Keratinocyte (primary cell): ENCODE measurements around the gene OR2V2. TPM values are rescaled to one million over a fixed set of nuclear protein-coding genes. Genes with fewer than 3 reads are reported as not detected.

Experiments
- DNase-seq: peaks from one replicate; pipeline ENCODE4 v3.0.0-alpha.2; 2011; ENCODE audit warnings: low read depth, missing footprints, low spot score
- FAIRE-seq: peaks from 2 replicates; lab custom pipeline; 2011; peaks lifted over from hg19 to GRCh38; lab: Jason Lieb, UNC
- H2AFZ ChIP-seq: 2 replicates; pipeline ENCODE4 v1.6.0; 2012; ENCODE audit warnings: low read length, control low read depth, inconsistent platforms; ENCODE audit not compliant: control insufficient read depth
- H3K27ac ChIP-seq: 2 replicates; pipeline ENCODE4 v1.5.1; 2011; ENCODE audit warnings: low read length; ENCODE audit not compliant: control insufficient read depth, insufficient read depth
- H3K27me3 ChIP-seq: 3 replicates; pipeline ENCODE4 v1.6.0; 2011; ENCODE audit warnings: low read length; ENCODE audit not compliant: control insufficient read depth, insufficient read depth; ENCODE audit errors: extremely low read depth
- H3K36me3 ChIP-seq, 2 experiments: 2 replicates in 1 of 2; 3 replicates in 1 of 2; pipeline ENCODE4 v1.5.1; 2011; ENCODE audit warnings: low read length in 2 of 2, mild to moderate bottlenecking in 1 of 2; ENCODE audit not compliant: control insufficient read depth in 2 of 2, insufficient read depth in 2 of 2; ENCODE audit errors: extremely low read depth in 1 of 2
- H3K4me1 ChIP-seq: 3 replicates; pipeline ENCODE4 v1.5.1; 2011; ENCODE audit warnings: low read length; ENCODE audit not compliant: control insufficient read depth, insufficient read depth; ENCODE audit errors: extremely low read depth
- H3K4me2 ChIP-seq: 3 replicates; pipeline ENCODE4 v1.6.0; 2011; ENCODE audit warnings: low read depth, low read length; ENCODE audit not compliant: control insufficient read depth, insufficient read depth; ENCODE audit errors: extremely low read depth
- H3K4me3 ChIP-seq, 3 experiments: fragments of 200-600 bp in 1 of 3; sonication (generic) in 1 of 3; 2 replicates in 2 of 3; 3 replicates in 1 of 3; pipeline ENCODE4 v1.5.1; 2011 to 2016; ENCODE audit warnings: low read length in 3 of 3, mild to moderate bottlenecking in 3 of 3, control low read depth in 2 of 3, inconsistent platforms in 1 of 3, low read depth in 1 of 3, mixed read lengths in 1 of 3, mixed run types in 1 of 3, moderate library complexity in 1 of 3; ENCODE audit not compliant: control insufficient read depth in 2 of 3, insufficient read depth in 2 of 3; ENCODE audit errors: extremely low read depth in 1 of 3
- H3K79me2 ChIP-seq: 2 replicates; pipeline ENCODE4 v1.6.0; 2012; ENCODE audit warnings: low read length; ENCODE audit not compliant: control insufficient read depth, insufficient read depth
- H3K9ac ChIP-seq: 3 replicates; pipeline ENCODE4 v1.6.0; 2011; ENCODE audit warnings: low read length; ENCODE audit not compliant: control insufficient read depth, insufficient read depth; ENCODE audit errors: extremely low read depth
- H3K9me1 ChIP-seq: 3 replicates; pipeline ENCODE4 v1.6.0; 2011; ENCODE audit warnings: low read length; ENCODE audit not compliant: control insufficient read depth, insufficient read depth; ENCODE audit errors: extremely low read depth
- H3K9me3 ChIP-seq: 2 replicates; pipeline ENCODE4 v1.5.1; 2012; ENCODE audit warnings: low read depth, low read length; ENCODE audit not compliant: control insufficient read depth
- H4K20me1 ChIP-seq: 3 replicates; pipeline ENCODE4 v1.6.0; 2011; ENCODE audit warnings: low read length; ENCODE audit not compliant: control insufficient read depth, insufficient read depth; ENCODE audit errors: extremely low read depth
- CTCF ChIP-seq, 3 experiments: IDR thresholded peaks in 1 of 3; conservative IDR thresholded peaks in 1 of 3; optimal IDR thresholded peaks in 1 of 3; 2 replicates in 2 of 3; 3 replicates in 1 of 3; pipeline versions ENCODE3 to v1.5.1; 2011; ENCODE audit warnings: low read length in 3 of 3, mild to moderate bottlenecking in 3 of 3, moderate library complexity in 2 of 3, control low read depth in 1 of 3, inconsistent platforms in 1 of 3; ENCODE audit not compliant: insufficient read depth in 2 of 3; ENCODE audit errors: extremely low read depth in 1 of 3
- EZH2 ChIP-seq: IDR thresholded peaks from one replicate; pipeline ENCODE4 v1.6.1; 2012; ENCODE audit warnings: inconsistent platforms, mild to moderate bottlenecking, low read length, moderate library complexity
- dilution Hi-C: fragments of 300-500 bp; cut with MboI; formaldehyde crosslinking; loops from one replicate; pipeline ENCODE4 v1.7.0; 2020; ENCODE audit warnings: low sequenced_read_pairs; ENCODE audit not compliant: extremely low pct_ligation_motif_present
- polyA plus RNA-seq, 5 experiments: library from polyadenylated mRNA; depleted of rRNA in 3 of 5; stranded (reverse) in 3 of 5; stranded (forward) in 1 of 5; unstranded in 1 of 5; fragments of >200 nt; gene quantifications; 1 replicate in 1 of 5; 2 replicates in 3 of 5; 3 replicates in 1 of 5; pipeline versions ENCODE4 v1.2.1 to v1.2.3, GENCODE V29; 2011 to 2012; ENCODE audit warnings: missing spikeins in 2 of 5, low read depth in 1 of 5, low replicate concordance in 1 of 5

Gene OR2V2
- polyA plus RNA-seq, 1 donor (not counting 4 experiments of a cell fraction or from before 2014, with no cell fraction given), result not detected

GRCh38 chr5:181119105-181119504, 28.3 kb upstream of the OR2V2 start:
- Histone ChIP-seq H3K79me2 (no peaks in the 10 kb centered on the region), H4K20me1 (no peaks in the 10 kb centered on the region), H3K27ac (no peak overlapping the region), H3K36me3 (no peaks in the 10 kb centered on the region), H3K9ac (no peak overlapping the region), H3K27me3 (peaks cover 4% of the 10 kb centered on the region), H3K4me2 (no peak overlapping the region), H3K4me1 (peaks cover 28% of the 10 kb centered on the region), H3K9me1 (no peaks in the 10 kb centered on the region), H3K9me3 (no peaks in the 10 kb centered on the region), H2AFZ (no peak overlapping the region), H3K4me3 (no peak overlapping the region)
- TF ChIP-seq EZH2 (no peak), CTCF (optimal IDR thresholded peaks at IDR 0.05 in 1 of 3, IDR thresholded peaks at IDR 0.05 in 1 of 3, conservative IDR thresholded peaks at IDR 0.05 in 1 of 3; ENCODE audit: extremely low read depth in 1 of 3, insufficient read depth in 2 of 3, low read length in 3 of 3) (no peak)
- no peak for FAIRE-seq
- dilution Hi-C loops, result no loop called here
- no peak for DNase-seq

GRCh38 chr5:181120306-181120705, 27.1 kb upstream of the OR2V2 start:
- Histone ChIP-seq H3K27ac (peak overlapping the region; percentile 25), H3K9me3 (no peaks in the 10 kb centered on the region), H2AFZ (no peak overlapping the region), H3K4me3 (no peak overlapping the region), H3K4me1 (peaks cover 24% of the 10 kb centered on the region), H3K9me1 (no peaks in the 10 kb centered on the region), H3K36me3 (no peaks in the 10 kb centered on the region), H4K20me1 (no peaks in the 10 kb centered on the region), H3K4me2 (no peak overlapping the region), H3K79me2 (no peaks in the 10 kb centered on the region), H3K27me3 (no peaks in the 10 kb centered on the region), H3K9ac (no peak overlapping the region)
- DNase-seq, result no peak
- dilution Hi-C loops, result no loop called here
- FAIRE-seq, result no peak
- TF ChIP-seq CTCF (optimal IDR thresholded peaks at IDR 0.05 in 1 of 3, IDR thresholded peaks at IDR 0.05 in 1 of 3, conservative IDR thresholded peaks at IDR 0.05 in 1 of 3; ENCODE audit: extremely low read depth in 1 of 3, insufficient read depth in 2 of 3, low read length in 3 of 3) (no peak), EZH2 (no peak)
